Keratinocyte (primary cell): ENCODE measurements around the gene FAAH.

Experiments
- EZH2 ChIP-seq: IDR thresholded peaks from one replicate; pipeline ENCODE4 v1.6.1; 2012; ENCODE audit warnings: inconsistent platforms, mild to moderate bottlenecking, low read length, moderate library complexity
- TF ChIP-seq, protein P1 (sequence below), 3 experiments: IDR thresholded peaks in 1 of 3; conservative IDR thresholded peaks in 1 of 3; optimal IDR thresholded peaks in 1 of 3; 2 replicates in 2 of 3; 3 replicates in 1 of 3; pipeline versions ENCODE3 to v1.5.1; 2011; ENCODE audit warnings: low read length in 3 of 3, mild to moderate bottlenecking in 3 of 3, moderate library complexity in 2 of 3, control low read depth in 1 of 3, inconsistent platforms in 1 of 3; ENCODE audit not compliant: insufficient read depth in 2 of 3; ENCODE audit errors: extremely low read depth in 1 of 3

DNA sequence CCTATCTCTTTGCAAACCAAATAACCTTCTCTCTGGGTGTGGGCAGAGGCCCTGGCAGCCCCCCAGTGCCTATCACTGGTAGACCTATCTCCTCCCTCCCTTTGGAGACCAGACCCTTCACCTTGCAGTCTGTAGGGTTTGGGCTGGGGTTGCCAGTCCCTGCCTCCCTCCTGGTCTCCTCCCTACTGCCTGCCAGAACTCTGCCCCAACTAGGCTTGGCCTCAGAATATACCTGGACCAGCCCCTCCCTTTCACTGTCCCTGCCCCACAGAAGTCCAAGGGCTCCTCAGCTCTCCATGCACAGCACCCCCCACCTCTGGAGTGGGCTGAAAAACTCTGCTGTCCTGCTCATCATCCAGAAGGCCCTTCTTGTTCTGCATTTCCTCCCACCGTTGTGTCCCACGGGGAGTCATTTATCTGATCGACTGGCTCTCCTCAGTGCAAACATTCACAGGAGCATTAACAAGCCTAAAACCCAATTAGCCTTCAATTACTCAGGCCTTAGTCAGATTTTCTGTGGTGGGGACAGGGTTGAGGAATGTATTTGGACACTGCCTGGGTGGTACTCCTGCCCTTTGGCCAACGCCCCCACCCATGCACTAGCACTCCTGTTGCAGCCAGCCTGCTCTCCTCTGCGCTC, 67.8 kb downstream of the FAAH start:
- TF ChIP-seq, protein P1, sequence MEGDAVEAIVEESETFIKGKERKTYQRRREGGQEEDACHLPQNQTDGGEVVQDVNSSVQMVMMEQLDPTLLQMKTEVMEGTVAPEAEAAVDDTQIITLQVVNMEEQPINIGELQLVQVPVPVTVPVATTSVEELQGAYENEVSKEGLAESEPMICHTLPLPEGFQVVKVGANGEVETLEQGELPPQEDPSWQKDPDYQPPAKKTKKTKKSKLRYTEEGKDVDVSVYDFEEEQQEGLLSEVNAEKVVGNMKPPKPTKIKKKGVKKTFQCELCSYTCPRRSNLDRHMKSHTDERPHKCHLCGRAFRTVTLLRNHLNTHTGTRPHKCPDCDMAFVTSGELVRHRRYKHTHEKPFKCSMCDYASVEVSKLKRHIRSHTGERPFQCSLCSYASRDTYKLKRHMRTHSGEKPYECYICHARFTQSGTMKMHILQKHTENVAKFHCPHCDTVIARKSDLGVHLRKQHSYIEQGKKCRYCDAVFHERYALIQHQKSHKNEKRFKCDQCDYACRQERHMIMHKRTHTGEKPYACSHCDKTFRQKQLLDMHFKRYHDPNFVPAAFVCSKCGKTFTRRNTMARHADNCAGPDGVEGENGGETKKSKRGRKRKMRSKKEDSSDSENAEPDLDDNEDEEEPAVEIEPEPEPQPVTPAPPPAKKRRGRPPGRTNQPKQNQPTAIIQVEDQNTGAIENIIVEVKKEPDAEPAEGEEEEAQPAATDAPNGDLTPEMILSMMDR (optimal IDR thresholded peaks at IDR 0.05 in 1 of 3, IDR thresholded peaks at IDR 0.05 in 1 of 3, conservative IDR thresholded peaks at IDR 0.05 in 1 of 3; ENCODE audit: extremely low read depth in 1 of 3, insufficient read depth in 2 of 3, low read length in 3 of 3) = no peak
- TF ChIP-seq EZH2 = no peak
